ENCODE results near the gene EFCAB14. TPM values are rescaled to one million over a fixed set of nuclear protein-coding genes. Genes with fewer than 3 reads are reported as not detected.

EFCAB14 gene
- total and polyA plus RNA-seq, 2 of the 8 experiments (the other 6 are each of a cell fraction or from before 2014, with no cell fraction given): 19.4 to 40.4 TPM

DNA sequence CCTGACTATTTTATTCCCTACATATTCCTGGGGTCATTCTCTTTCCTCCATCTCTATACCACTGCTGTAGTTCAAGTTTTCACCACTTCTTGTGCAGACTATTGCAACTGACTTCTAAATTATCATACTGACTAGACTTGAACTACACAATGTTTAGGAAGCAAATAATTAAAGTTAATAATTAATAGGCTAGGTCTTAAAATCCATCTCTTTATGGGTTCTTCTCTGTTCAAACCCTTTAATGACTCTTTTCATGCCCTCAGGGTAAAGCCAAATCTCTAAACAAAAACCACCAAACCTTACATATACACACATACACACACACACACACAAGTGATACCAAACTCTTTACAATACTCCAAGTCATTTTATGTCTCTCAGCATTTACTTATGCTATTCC is 80.0 kb downstream of the EFCAB14 start:
- CTCF ChIA-PET (ENCODE audit: partially characterized antibody): interaction anchor here (10.9 kb wide), 1 partner anchor 19 kb away, joined by 78 read pairs; the partner anchor contains the start of gene MOB3C
- no peak for FAIRE-seq

More for the DNA sequence above, 80.0 kb downstream of the EFCAB14 start:
- no peak for DNase-seq (ENCODE audit: low read depth in 1 of 2, low spot score in 2 of 2)
- no peak overlapping the region for H3K56ac ChIP-seq (replicated peaks; ENCODE audit: insufficient read length, low read depth, low read length)
- no peaks in the 10 kb centered on the region for H3K9me3 ChIP-seq (ENCODE audit: insufficient read depth in 2 of 2, low read depth in 1 of 2, low read length in 1 of 2)
- POLR2A ChIA-PET (ENCODE audit: partially characterized antibody): no interaction called here
- no peak overlapping the region for H2BK120ac ChIP-seq (replicated peaks; ENCODE audit: low read depth, low read length)
- H3K23me2 ChIP-seq (ENCODE audit: low read depth, low read length): no peaks in the 10 kb centered on the region
- no peak overlapping the region for H2AK5ac ChIP-seq (ENCODE audit: low read depth, low read length)
- no peak overlapping the region for H3K27ac ChIP-seq (ENCODE audit: low read depth, low read length)
- no peak overlapping the region for H2BK5ac ChIP-seq (ENCODE audit: low read depth, low read length)
- H2BK20ac ChIP-seq (ENCODE audit: low read length): no peak overlapping the region
- no peak overlapping the region for H4K91ac ChIP-seq (replicated peaks; ENCODE audit: insufficient read length, low read length)
- H3K4ac ChIP-seq (replicated peaks; ENCODE audit: insufficient read length, low read depth, low read length): no peak overlapping the region
- peaks cover 0 to 13% (median 5%) of the 10 kb centered on the region in 4 experiments; a peak in 6 of 8 replicates for H3K36me3 ChIP-seq (ENCODE audit: control insufficient read depth in 2 of 4, insufficient read depth in 4 of 4, low read length in 3 of 4)
- no peak overlapping the region for H3K14ac ChIP-seq (ENCODE audit: insufficient read length)
- H3K4me3 ChIP-seq (ENCODE audit: extremely low read depth in 1 of 4, insufficient read depth in 2 of 4, low read depth in 3 of 4, low read length in 4 of 4): no peak overlapping the region
- no peaks in the 10 kb centered on the region for H3K27me3 ChIP-seq (replicated peaks in 1 of 4; ENCODE audit: control insufficient read depth in 3 of 4, extremely low read depth in 1 of 4, insufficient read depth in 3 of 4, low read length in 3 of 4)
- no peaks in the 10 kb centered on the region for H3K79me1 ChIP-seq (ENCODE audit: low read depth, low read length)
- no peak overlapping the region for H3K4me2 ChIP-seq (ENCODE audit: insufficient read depth in 1 of 2, low read depth in 2 of 2, low read length in 2 of 2)
- H3K79me2 ChIP-seq (ENCODE audit: control insufficient read depth in 1 of 2, insufficient read depth in 2 of 2, low read length in 2 of 2): no peaks in the 10 kb centered on the region
- no peaks in the 10 kb centered on the region for H3K4me1 ChIP-seq (replicated peaks in 1 of 4; ENCODE audit: control insufficient read depth in 3 of 4, insufficient read depth in 4 of 4, low read length in 3 of 4)
- H3K18ac ChIP-seq (ENCODE audit: extremely low read depth, low read length): no peak overlapping the region
- no peak overlapping the region for H2BK12ac ChIP-seq (ENCODE audit: low read depth, low read length)
- no peak overlapping the region for H2BK15ac ChIP-seq (ENCODE audit: low read length)
- no peak overlapping the region for H2AFZ ChIP-seq (ENCODE audit: low read length)
- H3K23ac ChIP-seq (ENCODE audit: insufficient read length): no peak overlapping the region
- H4K5ac ChIP-seq (ENCODE audit: insufficient read length, low read depth, low read length): no peak overlapping the region
- no peaks in the 10 kb centered on the region for H4K20me1 ChIP-seq (replicated peaks in 1 of 2; ENCODE audit: control insufficient read depth in 1 of 2, insufficient read depth in 2 of 2, low read length in 2 of 2)
- TF ChIP-seq RXRA (IDR thresholded peaks at IDR 0.05; ENCODE audit: insufficient read depth, low read depth, low read length) (no peak), EZH2 (IDR thresholded peaks at IDR 0.05; ENCODE audit: low read depth, low read length, severe bottlenecking) (no peak), SP4 (IDR thresholded peaks at IDR 0.05; ENCODE audit: low read length) (no peak), RNF2 (IDR thresholded peaks at IDR 0.05; ENCODE audit: borderline replicate concordance, low read depth, low read length, missing control alignments, poor library complexity, severe bottlenecking) (no peak), POLR2A (IDR thresholded peaks at IDR 0.05; ENCODE audit: control extremely low read depth in 1 of 2, low read depth in 2 of 2, low read length in 2 of 2) (no peak), ZNF274 (IDR thresholded peaks at IDR 0.05; ENCODE audit: borderline replicate concordance, extremely low read depth, low read length) (no peak)
- no peak overlapping the region for H4K8ac ChIP-seq (ENCODE audit: extremely low read depth, insufficient read depth, low read length)
- H3K9ac ChIP-seq (replicated peaks in 1 of 4; ENCODE audit: extremely low read depth in 1 of 4, low read depth in 3 of 4, low read length in 3 of 4): no peak overlapping the region
